Measurements from ENCODE around the gene SHROOM3. TPM values are rescaled to one million over a fixed set of nuclear protein-coding genes. Genes with fewer than 3 reads are reported as not detected.

The SHROOM3 gene
- total RNA-seq, 1 donor from 2014 or later, result 192 TPM

DNA sequence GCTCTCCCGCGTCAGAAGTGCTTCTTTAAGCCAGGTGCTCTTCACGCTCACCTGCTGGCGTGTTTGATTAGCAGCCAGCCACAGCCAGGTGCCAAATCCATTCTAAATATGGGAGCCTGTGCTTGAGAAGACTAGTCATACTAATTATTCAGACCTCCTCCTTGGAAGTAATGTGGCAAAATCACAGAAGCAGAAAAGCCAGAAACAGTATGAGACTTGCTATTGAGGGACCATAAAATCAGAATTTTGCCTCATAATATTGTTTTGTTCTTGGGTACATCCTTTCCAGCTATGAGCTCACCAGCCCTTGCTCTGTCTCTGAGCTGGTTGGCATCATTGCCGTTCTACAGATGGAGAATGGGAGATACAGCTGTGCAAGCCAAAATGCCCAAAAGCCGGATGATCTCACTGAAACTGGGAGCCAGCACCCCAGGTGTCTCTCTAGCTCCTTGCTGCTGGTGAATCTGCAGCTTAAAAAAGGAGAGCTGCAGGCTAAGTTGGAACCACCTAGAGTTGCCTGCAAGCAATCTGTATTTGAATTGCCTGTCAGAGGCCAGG lies 205.4 kb downstream of the SHROOM3 start:
- DNase-seq (ENCODE audit: low spot score in 2 of 2), result no peak
- no peaks in the 10 kb centered on the region for H3K36me3 ChIP-seq
- intact Hi-C loops (cut with DNase I), result no loop called here
- TF ChIP-seq, protein P1, sequence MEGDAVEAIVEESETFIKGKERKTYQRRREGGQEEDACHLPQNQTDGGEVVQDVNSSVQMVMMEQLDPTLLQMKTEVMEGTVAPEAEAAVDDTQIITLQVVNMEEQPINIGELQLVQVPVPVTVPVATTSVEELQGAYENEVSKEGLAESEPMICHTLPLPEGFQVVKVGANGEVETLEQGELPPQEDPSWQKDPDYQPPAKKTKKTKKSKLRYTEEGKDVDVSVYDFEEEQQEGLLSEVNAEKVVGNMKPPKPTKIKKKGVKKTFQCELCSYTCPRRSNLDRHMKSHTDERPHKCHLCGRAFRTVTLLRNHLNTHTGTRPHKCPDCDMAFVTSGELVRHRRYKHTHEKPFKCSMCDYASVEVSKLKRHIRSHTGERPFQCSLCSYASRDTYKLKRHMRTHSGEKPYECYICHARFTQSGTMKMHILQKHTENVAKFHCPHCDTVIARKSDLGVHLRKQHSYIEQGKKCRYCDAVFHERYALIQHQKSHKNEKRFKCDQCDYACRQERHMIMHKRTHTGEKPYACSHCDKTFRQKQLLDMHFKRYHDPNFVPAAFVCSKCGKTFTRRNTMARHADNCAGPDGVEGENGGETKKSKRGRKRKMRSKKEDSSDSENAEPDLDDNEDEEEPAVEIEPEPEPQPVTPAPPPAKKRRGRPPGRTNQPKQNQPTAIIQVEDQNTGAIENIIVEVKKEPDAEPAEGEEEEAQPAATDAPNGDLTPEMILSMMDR (IDR thresholded peaks at IDR 0.05), result no peak
- no peaks in the 10 kb centered on the region for H3K9me3 ChIP-seq
- no peaks in the 10 kb centered on the region for H3K27me3 ChIP-seq
- peak overlapping the region; percentile 52 to 65 for H3K27ac ChIP-seq
- H3K4me1 ChIP-seq, result peaks cover 6 to 33% of the 10 kb centered on the region in 2 donors
- no peak overlapping the region for H3K4me3 ChIP-seq

DNA sequence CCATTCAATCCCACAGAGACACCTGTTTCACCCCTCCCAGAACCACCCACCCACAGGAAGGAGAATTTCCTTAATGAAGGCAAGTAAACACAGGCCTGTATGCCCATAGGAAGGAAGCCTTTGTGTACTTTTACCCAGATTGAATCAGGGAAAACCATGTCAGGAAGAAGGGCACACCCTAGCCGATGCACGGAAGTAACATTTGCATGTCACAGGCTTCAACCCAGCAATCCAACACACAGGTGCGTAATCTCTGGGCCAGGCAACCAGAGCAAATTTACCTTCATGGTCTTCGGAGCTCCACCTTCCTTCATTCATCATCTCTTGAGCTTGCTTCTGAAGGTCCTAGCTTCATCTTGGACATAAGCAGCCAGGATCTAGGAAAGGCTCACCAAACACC lies 206.3 kb downstream of the SHROOM3 start:
- no peak for DNase-seq (ENCODE audit: low spot score in 2 of 2)
- no peak overlapping the region for H3K27ac ChIP-seq
- no peaks in the 10 kb centered on the region for H3K27me3 ChIP-seq
- peaks cover 6 to 32% of the 10 kb centered on the region in 2 donors for H3K4me1 ChIP-seq
- no peaks in the 10 kb centered on the region for H3K9me3 ChIP-seq
- no peak overlapping the region for H3K4me3 ChIP-seq
- TF ChIP-seq, protein P1 (IDR thresholded peaks at IDR 0.05), result no peak
- intact Hi-C loops (cut with DNase I), result no loop called here
- no peaks in the 10 kb centered on the region for H3K36me3 ChIP-seq

- H3K27ac ChIP-seq, result no peak overlapping the region
These were observed 206.7 kb downstream of the SHROOM3 start for GRCh38 chr4:76641758-76642157.

DNA sequence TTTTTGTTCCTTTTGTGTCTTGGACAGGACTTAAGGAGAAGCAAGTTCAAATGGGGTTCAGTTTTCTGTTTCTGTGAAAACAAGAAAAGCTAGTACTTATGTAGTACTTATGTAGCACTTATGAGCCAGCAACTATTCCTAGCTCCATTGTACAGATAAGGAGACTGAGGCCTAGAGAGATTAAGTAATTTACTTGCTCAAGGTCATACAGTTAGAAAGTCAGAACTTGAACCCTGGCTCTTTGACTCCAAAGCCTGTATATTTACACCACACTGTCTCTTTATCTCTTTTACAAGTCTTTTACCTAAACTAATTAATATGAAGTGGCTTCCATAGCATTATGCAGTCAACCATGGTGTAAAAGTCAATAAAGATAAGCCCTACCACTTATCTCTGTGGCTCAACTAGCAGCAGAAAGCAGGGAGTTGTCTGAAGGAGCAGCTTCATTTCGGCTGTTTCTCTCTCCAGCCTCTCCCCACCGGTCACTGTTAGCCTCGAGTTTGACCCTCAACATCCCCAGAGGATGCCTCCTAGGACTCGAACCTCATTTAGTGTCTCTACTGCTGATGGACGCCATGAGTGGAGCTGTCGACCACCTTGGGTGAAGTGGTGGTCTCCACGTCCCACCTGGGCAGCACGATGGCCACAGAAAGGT lies 209.9 kb downstream of the SHROOM3 start:
- Histone ChIP-seq H3K4me1 (peaks cover 3 to 12% of the 10 kb centered on the region in 2 donors), H3K27ac (no peak overlapping the region), H3K36me3 (no peaks in the 10 kb centered on the region), H3K27me3 (no peaks in the 10 kb centered on the region), H3K4me3 (no peak overlapping the region), H3K9me3 (no peaks in the 10 kb centered on the region)
- TF ChIP-seq, protein P1 (IDR thresholded peaks at IDR 0.05), result no peak
- no peak for DNase-seq (ENCODE audit: low spot score in 2 of 2)
- intact Hi-C loops (cut with DNase I), result no loop called here

More at GRCh38 chr4:76641758-76642157, 206.7 kb downstream of the SHROOM3 start:
- H3K27me3 ChIP-seq, result no peaks in the 10 kb centered on the region
- no peak overlapping the region for H3K4me3 ChIP-seq
- TF ChIP-seq, protein P1 (IDR thresholded peaks at IDR 0.05), result no peak
- no peaks in the 10 kb centered on the region for H3K36me3 ChIP-seq
- H3K9me3 ChIP-seq, result no peaks in the 10 kb centered on the region
- DNase-seq (ENCODE audit: low spot score in 2 of 2), result no peak
- peaks cover 6 to 28% of the 10 kb centered on the region in 2 donors for H3K4me1 ChIP-seq
- intact Hi-C loops (cut with DNase I), result no loop called here

DNA sequence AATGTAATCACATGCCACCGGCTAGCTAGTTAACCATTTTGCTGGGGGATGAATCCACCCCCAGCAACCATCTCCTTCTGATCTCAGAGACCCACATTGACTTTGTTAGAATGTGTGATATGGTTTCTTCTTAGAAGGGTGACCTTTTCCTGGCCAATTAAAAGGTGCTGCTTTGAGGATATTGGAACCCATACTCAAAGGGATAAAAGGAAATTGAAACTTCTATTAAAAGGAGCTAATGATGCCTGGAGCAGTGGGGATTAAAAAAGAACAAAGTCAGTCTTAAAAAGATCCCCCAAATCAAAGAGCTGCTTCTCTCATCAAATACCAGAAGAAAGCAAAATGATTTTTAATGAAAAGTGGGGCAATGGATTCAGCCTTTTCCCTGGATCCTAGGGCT lies 214.1 kb downstream of the SHROOM3 start:
- no peaks in the 10 kb centered on the region for H3K9me3 ChIP-seq
- intact Hi-C loops (cut with DNase I), result no loop called here
- peaks cover 0 to 4% of the 10 kb centered on the region in 2 donors for H3K4me1 ChIP-seq
- no peaks in the 10 kb centered on the region for H3K27me3 ChIP-seq
- H3K36me3 ChIP-seq, result no peaks in the 10 kb centered on the region
- TF ChIP-seq, protein P1 (IDR thresholded peaks at IDR 0.05), result no peak
- DNase-seq (ENCODE audit: low spot score in 2 of 2), result no peak
- H3K27ac ChIP-seq, result no peak overlapping the region
- H3K4me3 ChIP-seq, result no peak overlapping the region

Data from ascending aorta (tissue), 2 donors.